Activated naive CD4-positive, alpha-beta T cell treated with anti-CD3 and anti-CD28 coated beads for 36 hours (primary cell): ENCODE results near the gene ZNRF3. TPM values are rescaled to one million over a fixed set of nuclear protein-coding genes. Genes with fewer than 3 reads are reported as not detected.
"Not testable (repeated sequence)": the region's sequence is repeated elsewhere in the genome, so short reads cannot be mapped to it uniquely, and the experiment has no call there.

Experiments used
- CTCF ChIA-PET: fragments of 350-600 bp; sonication (Branson Sonifier 250); formaldehyde crosslinking; loops from one replicate; lab custom pipeline; 2021; ENCODE audit warnings: antibody characterized with exemption; lab: Charles Lee
- DNase-seq: peaks from one replicate; pipeline ENCODE4 v3.0.0-alpha.2; 2020
- H3K27ac Mint-ChIP-seq: one replicate; pipeline ENCODE4 v1.8.0; 2021; ENCODE audit warnings: mild to moderate bottlenecking, mixed read lengths
- H3K27me3 Mint-ChIP-seq: one replicate; pipeline ENCODE4 v1.8.0; 2021; ENCODE audit warnings: low read depth, mixed read lengths
- H3K36me3 Mint-ChIP-seq: one replicate; pipeline ENCODE4 v1.8.0; 2021; ENCODE audit warnings: low read depth, mixed read lengths
- H3K4me1 Mint-ChIP-seq: one replicate; pipeline ENCODE4 v1.8.0; 2021; ENCODE audit warnings: low read depth, mixed read lengths
- H3K4me3 Mint-ChIP-seq: one replicate; pipeline ENCODE4 v1.8.0; 2021; ENCODE audit warnings: mild to moderate bottlenecking, moderate library complexity, mixed read lengths
- H3K9me3 Mint-ChIP-seq: one replicate; pipeline ENCODE4 v1.8.0; 2021; ENCODE audit warnings: mixed read lengths
- intact Hi-C: fragments of 100-400 bp; cut with micrococcal nuclease; formaldehyde crosslinking; loops from one replicate; pipeline ENCODE4 v1.15.1; 2023
- total RNA-seq, 2 experiments: library from RNA; stranded (reverse); gene quantifications; one replicate each; pipeline ENCODE4 v1.2.3, GENCODE V29; 2021

The ZNRF3 gene
- total RNA-seq, 2 experiments from 2014 or later: 1.6 to 2.2 TPM

- intact Hi-C loops: loop anchor here (10.0 kb wide), 1 partner anchor 76 kb away; no protein-coding TSS in a partner anchor
- peaks cover 40% of the 10 kb centered on the region for H3K27me3 Mint-ChIP-seq
- CTCF ChIA-PET: no interaction called here
Measured at GRCh38 chr22:29078869-29079207, 195.5 kb downstream of the ZNRF3 start.

GRCh38 chr22:29079218-29079901, 196.0 kb downstream of the ZNRF3 start:
- Mint-ChIP-seq H3K9me3 (no peaks in the 10 kb centered on the region), H3K27me3 (peaks cover 35% of the 10 kb centered on the region), H3K27ac (no peak overlapping the region), H3K4me3 (no peak overlapping the region), H3K4me1 (no peaks in the 10 kb centered on the region), H3K36me3 (no peaks in the 10 kb centered on the region)
- DNase-seq: no peak
- CTCF ChIA-PET: interaction anchor here (0.6 to 1.5 kb wide), 2 partner anchors 75 to 97 kb away, joined by 3 read pairs; no protein-coding TSS in a partner anchor
- intact Hi-C loops: loop anchor here (10.0 kb wide), 1 partner anchor 75 kb away; no protein-coding TSS in a partner anchor

More at GRCh38 chr22:29078869-29079207, 195.5 kb downstream of the ZNRF3 start:
- H3K36me3 Mint-ChIP-seq: no peaks in the 10 kb centered on the region
- no peaks in the 10 kb centered on the region for H3K9me3 Mint-ChIP-seq
- DNase-seq: no peak
- no peak overlapping the region for H3K4me3 Mint-ChIP-seq
- H3K27ac Mint-ChIP-seq: no peak overlapping the region
- H3K4me1 Mint-ChIP-seq: peaks cover 4% of the 10 kb centered on the region

GRCh38 chr22:29080106-29080975, 197.0 kb downstream of the ZNRF3 start:
- Mint-ChIP-seq H3K4me1 (no peaks in the 10 kb centered on the region), H3K27me3 (peaks cover 26% of the 10 kb centered on the region), H3K9me3 (no peaks in the 10 kb centered on the region), H3K27ac (no peak overlapping the region), H3K36me3 (no peaks in the 10 kb centered on the region), H3K4me3 (no peak overlapping the region)
- DNase-seq: no peak
- CTCF ChIA-PET: interaction anchor here (1.5 kb wide), 1 partner anchor 74 kb away, joined by 3 read pairs; no protein-coding TSS in a partner anchor
- intact Hi-C loops: no loop called here

GRCh38 chr22:29081517-29082236, 198.3 kb downstream of the ZNRF3 start:
- Mint-ChIP-seq H3K36me3 (no peaks in the 10 kb centered on the region), H3K4me1 (no peaks in the 10 kb centered on the region), H3K27me3 (peaks cover 21% of the 10 kb centered on the region), H3K9me3 (no peaks in the 10 kb centered on the region), H3K4me3 (no peak overlapping the region), H3K27ac (no peak overlapping the region)
- CTCF ChIA-PET: interaction anchor here (0.6 to 1.4 kb wide), 2 partner anchors 72 to 605 kb away, joined by 3 to 4 read pairs; no protein-coding TSS in a partner anchor
- no peak for DNase-seq
- intact Hi-C loops: no loop called here

GRCh38 chr22:29082826-29083545, 199.6 kb downstream of the ZNRF3 start:
- Mint-ChIP-seq H3K27me3 (peaks cover 20% of the 10 kb centered on the region), H3K4me1 (no peaks in the 10 kb centered on the region), H3K36me3 (no peaks in the 10 kb centered on the region), H3K27ac (no peak overlapping the region), H3K4me3 (no peak overlapping the region), H3K9me3 (no peaks in the 10 kb centered on the region)
- no peak for DNase-seq
- CTCF ChIA-PET: interaction anchor here (1.4 kb wide), 1 partner anchor 71 kb away, joined by 4 read pairs; no protein-coding TSS in a partner anchor
- intact Hi-C loops: no loop called here

GRCh38 chr22:29083576-29083932, 200.2 kb downstream of the ZNRF3 start:
- intact Hi-C loops, H3K36me3 Mint-ChIP-seq, DNase-seq, H3K27ac Mint-ChIP-seq, H3K9me3 Mint-ChIP-seq, H3K4me3 Mint-ChIP-seq, H3K4me1 Mint-ChIP-seq: not testable (repeated sequence)
- CTCF ChIA-PET: interaction anchor here (0.6 kb wide), 1 partner anchor 281 kb away, joined by 7 read pairs; no protein-coding TSS in a partner anchor
- H3K27me3 Mint-ChIP-seq: peaks cover 21% of the 10 kb centered on the region

GRCh38 chr22:29083933-29084591, 200.7 kb downstream of the ZNRF3 start:
- CTCF ChIA-PET: interaction anchor here (0.6 kb wide), 2 partner anchors 281 to 597 kb away, joined by 3 to 7 read pairs; no protein-coding TSS in a partner anchor
- no peak for DNase-seq
- Mint-ChIP-seq H3K36me3 (no peaks in the 10 kb centered on the region), H3K4me3 (no peak overlapping the region), H3K27ac (no peak overlapping the region), H3K27me3 (peaks cover 17% of the 10 kb centered on the region), H3K9me3 (no peaks in the 10 kb centered on the region), H3K4me1 (no peaks in the 10 kb centered on the region)
- intact Hi-C loops: no loop called here

- Mint-ChIP-seq H3K4me3 (no peak overlapping the region), H3K4me1 (no peaks in the 10 kb centered on the region), H3K27ac (no peak overlapping the region), H3K9me3 (no peaks in the 10 kb centered on the region), H3K27me3 (peaks cover 12% of the 10 kb centered on the region), H3K36me3 (no peaks in the 10 kb centered on the region)
- intact Hi-C loops: no loop called here
- CTCF ChIA-PET: interaction anchor here (0.7 kb wide), 1 partner anchor 46 kb away, joined by 3 read pairs; no protein-coding TSS in a partner anchor
- DNase-seq: no peak
Measured at GRCh38 chr22:29087012-29087411, 203.6 kb downstream of the ZNRF3 start.

GRCh38 chr22:29088809-29089208, 205.4 kb downstream of the ZNRF3 start:
- DNase-seq: no peak
- Mint-ChIP-seq H3K27me3 (peaks cover 13% of the 10 kb centered on the region), H3K4me1 (no peaks in the 10 kb centered on the region), H3K27ac (no peak overlapping the region), H3K9me3 (no peaks in the 10 kb centered on the region), H3K36me3 (no peaks in the 10 kb centered on the region), H3K4me3 (no peak overlapping the region)
- CTCF ChIA-PET: interaction anchor here (0.6 to 0.9 kb wide), 3 partner anchors 65 to 1097 kb away, joined by 3 read pairs; no protein-coding TSS in a partner anchor
- intact Hi-C loops: no loop called here

GRCh38 chr22:29089507-29089906, 206.1 kb downstream of the ZNRF3 start:
- Mint-ChIP-seq H3K4me3 (no peak overlapping the region), H3K27me3 (peaks cover 13% of the 10 kb centered on the region), H3K36me3 (no peaks in the 10 kb centered on the region), H3K27ac (no peak overlapping the region), H3K9me3 (no peaks in the 10 kb centered on the region), H3K4me1 (no peaks in the 10 kb centered on the region)
- no peak for DNase-seq
- intact Hi-C loops: no loop called here
- CTCF ChIA-PET: interaction anchor here (0.9 kb wide), 1 partner anchor 157 kb away, joined by 3 read pairs; no protein-coding TSS in a partner anchor

GRCh38 chr22:29090039-29090438, 206.7 kb downstream of the ZNRF3 start:
- Mint-ChIP-seq H3K36me3 (no peaks in the 10 kb centered on the region), H3K27ac (no peak overlapping the region), H3K9me3 (no peaks in the 10 kb centered on the region), H3K4me1 (no peaks in the 10 kb centered on the region), H3K4me3 (no peak overlapping the region), H3K27me3 (peaks cover 13% of the 10 kb centered on the region)
- DNase-seq: no peak
- intact Hi-C loops: no loop called here
- CTCF ChIA-PET: no interaction called here
